Peyer's patch (tissue), 4 donors: ENCODE data around the gene OSBP.

Source experiments
- CTCF ChIP-seq, 6 experiments: fragments of 450-650 bp in 4 of 6; fragments of 200-600 bp in 2 of 6; sonication (generic) in 1 of 6; IDR thresholded peaks; one replicate each; pipeline ENCODE4 v1.5.1; 2017 to 2019; ENCODE audit warnings: antibody characterized with exemption in 6 of 6, mild to moderate bottlenecking in 3 of 6, moderate library complexity in 1 of 6
- POLR2A ChIP-seq, 2 donors: fragments of 450-650 bp; IDR thresholded peaks; one replicate each; pipeline ENCODE4 v1.5.1; 2017; ENCODE audit warnings: antibody characterized with exemption in 2 of 2, mild to moderate bottlenecking in 2 of 2, moderate library complexity in 2 of 2

- no peak for TF ChIP-seq CTCF (IDR thresholded peaks at IDR 0.05)
- no peak for TF ChIP-seq POLR2A (IDR thresholded peaks at IDR 0.05)
Observed at GRCh38 chr11:59550842-59551658, 64.5 kb downstream of the OSBP start.
